Ammon's horn (tissue), 1 donor: ENCODE measurements around the gene CFAP300.

Experiments
- DNase-seq: peaks from one replicate; pipeline ENCODE4 v3.0.0-alpha.2; 2016; ENCODE audit warnings: low spot score

Gene CFAP300

GRCh38 chr11:102047305-102047924 lies at the start of gene CFAP300:
Gene CFAP300 (plus strand): TSS chr11:102047437. CDS start chr11:102047471, 34 bp downstream.
- DNase-seq, result peak; percentile 73

- DNase-seq, result no peak
Measured at GRCh38 chr11:102001657-102002338, 45.4 kb upstream of the CFAP300 start.

DNA sequence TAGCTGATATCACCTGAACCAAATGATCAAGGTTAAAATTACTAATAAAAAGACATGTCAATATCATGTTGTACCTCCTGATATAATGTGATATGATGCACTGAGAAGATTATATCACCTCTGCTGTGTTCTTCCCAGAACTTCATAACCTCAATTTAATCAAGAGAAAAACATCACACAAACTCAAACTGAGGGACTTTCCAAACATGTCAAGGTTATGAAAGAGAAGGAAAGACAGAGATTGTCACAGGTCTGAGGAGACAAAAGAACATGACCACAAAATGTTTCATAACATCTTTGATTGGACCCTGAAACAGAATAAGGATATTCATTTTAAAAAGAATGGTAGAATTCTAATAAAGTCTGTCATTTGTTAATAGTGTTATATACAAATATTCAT lies 43.0 kb upstream of the CFAP300 start:
- no peak for DNase-seq

DNA sequence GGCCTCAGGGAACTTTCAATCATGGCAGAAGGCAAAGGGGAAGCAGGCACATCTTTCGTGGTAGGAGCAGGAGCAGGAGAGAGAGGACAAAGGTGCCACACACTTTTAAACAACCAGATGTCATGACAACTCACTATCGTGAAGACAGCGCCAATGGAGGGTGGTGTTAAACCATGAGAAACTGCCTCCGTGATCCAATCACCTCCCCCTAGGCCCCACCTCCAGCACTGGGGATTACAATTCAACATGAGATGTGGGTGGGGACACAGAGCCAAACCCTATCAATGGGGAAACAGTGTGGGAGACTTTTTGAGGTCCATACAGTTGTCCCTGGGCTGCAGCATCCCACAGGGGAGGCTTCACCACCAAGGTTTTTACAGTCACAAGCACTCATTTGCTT lies 41.9 kb upstream of the CFAP300 start:
- DNase-seq, result no peak

- DNase-seq, result no peak
Measured at GRCh38 chr11:102006835-102007566, 40.2 kb upstream of the CFAP300 start.

DNA sequence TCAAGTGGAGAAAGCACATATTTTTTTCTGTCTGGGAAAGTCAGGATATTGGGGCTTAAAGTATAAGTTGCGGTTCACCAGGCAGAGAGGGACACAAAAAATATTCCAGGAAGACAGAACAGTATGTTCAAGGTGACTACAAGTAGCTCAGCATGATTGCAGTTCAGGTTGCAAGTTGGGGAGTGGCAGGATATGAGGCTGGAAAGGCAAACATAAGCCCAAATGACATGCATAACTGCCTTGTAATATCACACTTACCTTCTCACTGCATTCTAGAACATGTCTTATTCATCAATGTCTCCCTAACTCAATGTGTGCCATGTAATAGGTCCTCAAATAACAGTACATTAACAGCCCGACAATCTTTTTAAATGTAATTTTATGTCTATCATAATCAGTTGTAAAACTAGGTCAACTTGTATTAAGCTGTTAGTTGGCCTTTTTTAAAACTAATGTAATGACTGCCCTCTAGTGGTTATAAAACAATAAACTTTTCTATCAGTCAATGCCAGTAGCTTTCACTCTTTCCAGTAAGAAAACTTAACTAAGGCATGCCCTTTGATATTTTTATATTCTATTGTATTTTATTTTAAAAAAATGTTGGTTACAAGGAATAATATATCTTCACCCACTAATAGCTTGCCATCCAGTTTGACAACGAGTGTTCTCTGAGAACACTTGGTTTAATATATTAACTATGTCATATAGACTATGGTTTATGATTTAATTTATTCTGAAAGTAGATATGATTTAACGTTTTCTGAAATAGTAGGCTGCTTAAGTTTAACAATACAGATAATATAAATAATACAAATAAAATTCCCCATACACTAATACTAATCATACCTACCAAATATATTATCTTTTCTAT lies 39.4 kb upstream of the CFAP300 start:
- DNase-seq, result peak; percentile 30

GRCh38 chr11:102010776-102011494 lies 36.3 kb upstream of the CFAP300 start:
- no peak for DNase-seq

DNA sequence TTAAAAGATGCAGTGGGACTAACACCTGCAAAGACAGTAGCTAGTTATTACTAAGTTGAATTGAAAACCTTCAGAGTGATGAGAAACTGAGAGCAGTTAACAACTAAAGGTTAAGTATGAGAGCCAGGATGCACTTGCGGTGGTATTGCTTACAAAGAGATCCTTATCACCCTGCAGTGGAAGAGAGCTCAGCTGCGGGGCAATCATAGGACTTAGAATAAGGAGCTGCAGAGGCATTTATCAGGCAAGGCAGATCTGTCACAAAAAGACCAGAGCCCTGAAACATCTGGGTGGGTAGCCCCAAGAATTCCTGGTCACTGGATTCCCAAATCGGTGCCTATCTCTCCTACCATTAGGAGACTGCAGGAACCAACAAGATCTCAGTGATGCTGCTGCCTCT lies 34.3 kb upstream of the CFAP300 start:
- no peak for DNase-seq

- no peak for DNase-seq
Measured at GRCh38 chr11:102014756-102015155, 32.5 kb upstream of the CFAP300 start.

DNA sequence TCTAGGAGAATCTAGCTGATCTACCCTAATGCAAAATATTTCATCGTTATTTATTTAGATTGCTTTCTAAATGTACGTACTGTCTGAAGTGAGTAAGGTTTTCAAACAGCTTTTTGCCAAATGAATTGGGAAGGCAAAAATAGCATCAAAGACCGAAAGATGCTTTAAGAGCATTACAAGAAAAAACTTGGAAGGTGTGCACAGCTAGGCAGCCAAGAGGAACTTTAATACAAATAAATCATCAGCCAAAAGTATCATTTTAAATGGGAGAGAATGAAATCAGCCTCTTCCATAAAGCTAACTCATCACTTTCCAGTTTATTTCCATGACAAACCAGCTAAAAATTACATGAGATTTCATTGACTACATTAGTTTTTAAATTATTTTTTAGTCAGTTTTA lies 30.2 kb upstream of the CFAP300 start:
- DNase-seq, result no peak

- no peak for DNase-seq
Measured at GRCh38 chr11:102026217-102026616, 21.0 kb upstream of the CFAP300 start.

DNA sequence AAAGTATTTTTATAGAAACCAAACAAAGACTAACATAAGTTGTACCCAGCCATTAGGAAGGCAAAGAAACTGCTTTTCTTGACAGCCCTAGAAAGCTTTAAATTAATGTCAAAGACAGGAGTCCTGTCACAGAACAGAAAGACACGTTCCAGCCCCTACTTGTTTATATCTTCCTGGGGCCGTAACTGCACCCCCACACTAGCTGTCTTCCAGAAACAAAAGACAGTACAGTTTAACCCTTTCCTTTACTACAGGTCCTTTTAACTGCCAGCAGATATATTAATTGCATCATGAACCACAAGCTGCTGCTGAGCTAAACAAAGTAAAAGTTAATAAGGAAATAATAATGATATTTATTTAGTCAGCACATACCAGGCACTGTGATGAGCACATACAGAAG lies 20.3 kb upstream of the CFAP300 start:
- no peak for DNase-seq

GRCh38 chr11:102036757-102037156 lies 10.5 kb upstream of the CFAP300 start:
- DNase-seq, result no peak

- no peak for DNase-seq
Measured at GRCh38 chr11:102046841-102047240, 396 bp upstream of the CFAP300 start.

- DNase-seq, result no peak
Measured at GRCh38 chr11:102050927-102051575, 3.8 kb downstream of the CFAP300 start.

DNA sequence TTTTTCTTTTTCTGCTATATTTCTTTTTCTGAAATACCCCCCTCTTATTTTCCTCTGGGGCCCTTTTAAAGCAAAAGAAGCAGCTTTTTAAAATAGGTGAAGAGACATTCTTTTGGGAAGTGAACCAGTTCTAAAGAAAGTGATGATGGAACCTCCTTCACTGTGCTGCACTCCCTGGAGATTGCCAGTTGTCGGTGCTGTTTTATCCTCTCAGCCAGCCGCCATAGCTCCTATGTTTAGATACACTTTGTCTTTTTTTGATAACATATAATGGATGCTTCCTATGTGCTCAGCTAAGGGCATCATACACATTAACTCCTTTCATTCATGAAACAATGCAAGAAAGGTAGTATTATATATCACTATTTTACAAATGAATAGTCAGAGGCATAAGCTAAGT lies 14.0 kb downstream of the CFAP300 start:
- no peak for DNase-seq

GRCh38 chr11:102062106-102062505 lies 14.9 kb downstream of the CFAP300 start:
- DNase-seq, result no peak

DNA sequence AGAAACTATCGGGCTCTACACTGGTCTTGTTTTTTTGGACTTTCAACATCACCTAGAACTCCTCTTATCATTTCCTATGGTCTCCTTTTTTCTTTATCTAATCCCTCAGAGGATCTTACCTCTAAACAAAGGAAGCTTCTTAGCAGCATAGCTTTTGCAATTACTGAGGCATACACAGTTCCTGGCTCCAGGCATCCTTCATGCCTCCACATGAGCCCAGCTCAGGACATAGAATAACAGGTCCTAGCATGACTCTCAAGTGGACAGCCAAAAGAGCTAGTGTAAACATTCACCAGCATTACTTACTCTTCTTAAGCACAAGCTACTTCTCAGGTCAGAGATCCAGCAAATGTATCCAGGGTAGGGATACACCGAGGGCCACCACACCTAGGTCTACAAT lies 17.1 kb downstream of the CFAP300 start:
- DNase-seq, result no peak

- no peak for DNase-seq
Measured at GRCh38 chr11:102070766-102071165, 23.5 kb downstream of the CFAP300 start.

- no peak for DNase-seq
Measured at GRCh38 chr11:102071497-102072472, 24.5 kb downstream of the CFAP300 start.
